Activated naive CD4-positive, alpha-beta T cell treated with anti-CD3 and anti-CD28 coated beads for 36 hours (primary cell): ENCODE results near the gene MGRN1. TPM values are rescaled to one million over a fixed set of nuclear protein-coding genes. Genes with fewer than 3 reads are reported as not detected.

Experiments
- CTCF ChIA-PET: fragments of 350-600 bp; sonication (Branson Sonifier 250); formaldehyde crosslinking; loops from one replicate; lab custom pipeline; 2021; ENCODE audit warnings: antibody characterized with exemption; lab: Charles Lee
- DNase-seq: peaks from one replicate; pipeline ENCODE4 v3.0.0-alpha.2; 2020
- H3K27ac Mint-ChIP-seq: one replicate; pipeline ENCODE4 v1.8.0; 2021; ENCODE audit warnings: mild to moderate bottlenecking, mixed read lengths
- H3K27me3 Mint-ChIP-seq: one replicate; pipeline ENCODE4 v1.8.0; 2021; ENCODE audit warnings: low read depth, mixed read lengths
- H3K36me3 Mint-ChIP-seq: one replicate; pipeline ENCODE4 v1.8.0; 2021; ENCODE audit warnings: low read depth, mixed read lengths
- H3K4me1 Mint-ChIP-seq: one replicate; pipeline ENCODE4 v1.8.0; 2021; ENCODE audit warnings: low read depth, mixed read lengths
- H3K4me3 Mint-ChIP-seq: one replicate; pipeline ENCODE4 v1.8.0; 2021; ENCODE audit warnings: mild to moderate bottlenecking, moderate library complexity, mixed read lengths
- H3K9me3 Mint-ChIP-seq: one replicate; pipeline ENCODE4 v1.8.0; 2021; ENCODE audit warnings: mixed read lengths
- intact Hi-C: fragments of 100-400 bp; cut with micrococcal nuclease; formaldehyde crosslinking; loops from one replicate; pipeline ENCODE4 v1.15.1; 2023
- total RNA-seq, 2 experiments: library from RNA; stranded (reverse); gene quantifications; one replicate each; pipeline ENCODE4 v1.2.3, GENCODE V29; 2021

MGRN1 gene
- total RNA-seq, 2 experiments from 2014 or later = 46.3 to 48.8 TPM

DNA sequence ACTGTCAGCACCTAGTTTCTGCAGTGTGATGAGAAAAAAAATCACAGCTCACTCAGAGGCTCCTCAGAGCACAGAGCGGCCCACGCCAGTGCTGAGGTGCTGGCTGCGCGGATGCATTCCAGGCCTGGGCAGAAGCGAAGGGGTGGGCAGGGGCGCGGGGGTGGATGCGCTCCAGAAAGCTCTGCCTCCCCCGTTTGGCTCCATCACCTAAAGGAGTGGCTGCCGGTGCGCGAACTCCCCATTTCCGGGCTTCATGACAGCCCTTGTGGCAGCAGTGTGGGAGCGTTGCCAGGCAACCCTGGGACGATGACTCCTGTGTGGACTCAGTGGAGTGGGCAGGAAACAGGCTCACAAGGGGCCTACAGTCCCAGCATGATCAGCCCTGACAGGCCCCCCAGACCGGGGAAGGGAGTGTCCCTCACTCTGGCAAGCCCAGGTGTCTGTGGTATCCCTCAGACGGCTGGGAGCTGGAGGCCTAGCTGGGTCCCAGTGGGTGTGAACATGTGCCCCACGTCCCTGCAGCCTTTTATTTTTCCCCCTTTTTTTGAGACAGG lies 35.9 kb downstream of the MGRN1 start:
- Mint-ChIP-seq H3K27me3 (no peaks in the 10 kb centered on the region), H3K4me1 (peaks cover 65% of the 10 kb centered on the region), H3K9me3 (no peaks in the 10 kb centered on the region), H3K27ac (peak overlapping the region; percentile 61), H3K4me3 (no peak overlapping the region), H3K36me3 (peaks cover 18% of the 10 kb centered on the region)
- peak; percentile 89 for DNase-seq
- intact Hi-C loops = loop anchor here (2.0 kb wide), 1 partner anchor 16 kb away; no protein-coding TSS in a partner anchor
- CTCF ChIA-PET = interaction anchor here (0.7 to 1.0 kb wide), 3 partner anchors 9 to 178 kb away, joined by 5 to 7 read pairs (median 6); no protein-coding TSS in a partner anchor

GRCh38 chr16:4661661-4662060 lies 37.0 kb downstream of the MGRN1 start:
- DNase-seq = no peak
- H3K27me3 Mint-ChIP-seq = no peaks in the 10 kb centered on the region
- H3K27ac Mint-ChIP-seq = no peak overlapping the region
- H3K36me3 Mint-ChIP-seq = peaks cover 17% of the 10 kb centered on the region
- CTCF ChIA-PET = no interaction called here
- intact Hi-C loops = loop anchor here (2.0 kb wide), 1 partner anchor 15 kb away; no protein-coding TSS in a partner anchor
- peaks cover 69% of the 10 kb centered on the region for H3K4me1 Mint-ChIP-seq
- H3K9me3 Mint-ChIP-seq = no peaks in the 10 kb centered on the region
- H3K4me3 Mint-ChIP-seq = no peak overlapping the region

- no peaks in the 10 kb centered on the region for H3K27me3 Mint-ChIP-seq
- H3K27ac Mint-ChIP-seq = peak overlapping the region; percentile 86
- no peaks in the 10 kb centered on the region for H3K9me3 Mint-ChIP-seq
- peaks cover 69% of the 10 kb centered on the region for H3K4me1 Mint-ChIP-seq
- intact Hi-C loops = no loop called here
- CTCF ChIA-PET = no interaction called here
- no peak overlapping the region for H3K4me3 Mint-ChIP-seq
- DNase-seq = no peak
- peaks cover 15% of the 10 kb centered on the region for H3K36me3 Mint-ChIP-seq
These were observed 38.8 kb downstream of the MGRN1 start for GRCh38 chr16:4663465-4663776.

- Mint-ChIP-seq H3K27ac (peak overlapping the region; percentile 86), H3K4me1 (peaks cover 65% of the 10 kb centered on the region), H3K36me3 (peaks cover 10% of the 10 kb centered on the region), H3K27me3 (no peaks in the 10 kb centered on the region), H3K9me3 (no peaks in the 10 kb centered on the region), H3K4me3 (peak overlapping the region; percentile 32)
- CTCF ChIA-PET = interaction anchor here (0.7 to 0.9 kb wide), 2 partner anchors 10 to 14 kb away, joined by 3 to 4 read pairs; no protein-coding TSS in a partner anchor
- intact Hi-C loops = loop anchor here (2.0 kb wide), 1 partner anchor 47 kb away; no protein-coding TSS in a partner anchor
- DNase-seq = peak; percentile 45
These were observed 39.3 kb downstream of the MGRN1 start for GRCh38 chr16:4663777-4664465.

GRCh38 chr16:4664538-4665418 lies 40.2 kb downstream of the MGRN1 start:
- CTCF ChIA-PET = interaction anchor here (0.6 to 1.1 kb wide), 4 partner anchors 11 to 568 kb away, joined by 3 to 4 read pairs (median 3); no protein-coding TSS in a partner anchor
- Mint-ChIP-seq H3K9me3 (no peaks in the 10 kb centered on the region), H3K4me3 (peak overlapping the region; percentile 43), H3K27ac (peak overlapping the region; percentile 86), H3K4me1 (peaks cover 58% of the 10 kb centered on the region), H3K27me3 (no peaks in the 10 kb centered on the region), H3K36me3 (peaks cover 10% of the 10 kb centered on the region)
- peak; percentile 73 for DNase-seq
- intact Hi-C loops = loop anchor here (1.0 to 2.0 kb wide), 3 partner anchors 12 to 48 kb away; partner anchors contain the start of gene MGRN1

- H3K4me1 Mint-ChIP-seq = peaks cover 39% of the 10 kb centered on the region
- DNase-seq = no peak
- no peak overlapping the region for H3K27ac Mint-ChIP-seq
- CTCF ChIA-PET = interaction anchor here (1.1 kb wide), 1 partner anchor 16 kb away, joined by 3 read pairs; no protein-coding TSS in a partner anchor
- no peaks in the 10 kb centered on the region for H3K9me3 Mint-ChIP-seq
- H3K4me3 Mint-ChIP-seq = no peak overlapping the region
- H3K36me3 Mint-ChIP-seq = peaks cover 10% of the 10 kb centered on the region
- no peaks in the 10 kb centered on the region for H3K27me3 Mint-ChIP-seq
- intact Hi-C loops = no loop called here
These were observed 42.0 kb downstream of the MGRN1 start for GRCh38 chr16:4666537-4667202.

DNA sequence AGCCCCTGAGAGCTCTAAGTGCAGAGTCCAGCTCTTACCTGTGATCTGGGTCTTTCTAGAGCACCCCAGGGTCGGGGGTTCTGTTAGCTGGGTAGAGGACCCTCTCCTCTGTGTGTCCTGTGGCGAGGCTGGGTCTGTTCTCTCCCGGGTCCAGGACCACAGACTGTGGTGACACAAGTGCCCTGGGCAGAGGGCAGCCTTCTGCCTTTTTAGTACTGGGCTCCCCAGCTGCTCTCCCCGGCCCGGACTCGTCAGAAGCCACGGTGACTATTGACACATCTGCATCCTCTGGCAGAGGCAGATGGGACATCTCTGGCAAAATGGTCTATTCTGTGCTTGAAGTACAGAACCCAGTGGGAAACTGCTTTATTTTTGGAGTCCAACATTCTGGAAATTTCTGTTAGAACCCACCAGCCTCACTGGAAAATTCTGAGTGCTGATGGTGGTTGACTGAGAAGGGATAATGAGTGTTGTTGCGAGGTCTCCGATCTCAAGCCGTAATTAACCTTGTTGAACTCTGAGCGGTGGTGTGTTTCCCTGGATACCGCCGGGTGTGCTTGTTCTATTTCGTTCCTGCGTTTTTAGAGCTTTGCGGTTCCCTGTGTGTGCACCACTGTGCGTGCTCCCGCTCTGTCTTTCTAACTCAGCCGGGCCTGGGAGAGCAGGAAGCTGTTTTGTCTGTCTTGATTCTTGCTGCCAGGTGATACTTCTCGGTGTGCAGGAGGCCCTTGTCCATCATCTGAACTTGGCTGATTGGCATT lies 42.8 kb downstream of the MGRN1 start:
- no peak for DNase-seq
- CTCF ChIA-PET = no interaction called here

GRCh38 chr16:4668313-4668960 lies 43.8 kb downstream of the MGRN1 start:
- Mint-ChIP-seq H3K9me3 (no peaks in the 10 kb centered on the region), H3K4me3 (no peak overlapping the region), H3K36me3 (peaks cover 10% of the 10 kb centered on the region), H3K27me3 (no peaks in the 10 kb centered on the region), H3K4me1 (peaks cover 24% of the 10 kb centered on the region), H3K27ac (no peak overlapping the region)
- DNase-seq = no peak
- intact Hi-C loops = no loop called here
- CTCF ChIA-PET = no interaction called here

More for the DNA sequence above, 42.8 kb downstream of the MGRN1 start:
- no peaks in the 10 kb centered on the region for H3K9me3 Mint-ChIP-seq
- H3K36me3 Mint-ChIP-seq = peaks cover 10% of the 10 kb centered on the region
- intact Hi-C loops = no loop called here
- no peak overlapping the region for H3K4me3 Mint-ChIP-seq
- H3K4me1 Mint-ChIP-seq = peaks cover 33% of the 10 kb centered on the region
- H3K27ac Mint-ChIP-seq = no peak overlapping the region
- H3K27me3 Mint-ChIP-seq = no peaks in the 10 kb centered on the region

DNA sequence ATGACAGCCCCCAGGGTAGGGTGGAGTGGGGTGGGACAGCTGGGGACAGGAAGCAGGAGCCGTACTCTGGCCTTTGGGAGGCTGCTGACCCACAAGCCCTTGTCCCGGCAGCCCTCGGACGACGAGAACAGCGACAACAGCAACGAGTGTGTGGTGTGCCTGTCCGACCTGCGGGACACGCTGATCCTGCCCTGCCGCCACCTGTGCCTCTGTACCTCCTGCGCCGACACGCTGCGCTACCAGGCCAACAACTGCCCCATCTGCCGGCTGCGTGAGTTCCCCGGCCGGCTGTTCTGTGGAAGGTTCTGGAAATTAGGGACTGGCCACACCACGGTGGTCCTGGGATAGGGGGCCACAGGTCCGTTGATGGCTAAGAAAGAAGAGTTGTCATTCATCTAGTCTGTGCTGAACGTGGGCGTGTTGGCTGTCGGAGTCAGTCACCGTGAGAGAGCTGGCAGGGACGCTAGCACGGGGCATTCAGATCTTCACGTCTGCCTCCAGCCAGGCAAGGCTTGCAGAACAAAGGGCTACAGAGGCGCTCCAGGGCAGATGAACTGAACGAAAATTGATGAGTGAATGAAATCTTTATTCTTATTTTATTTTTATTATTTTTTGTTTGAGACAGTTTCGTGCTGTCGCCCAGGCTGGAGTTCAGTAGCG lies 48.9 kb downstream of the MGRN1 start:
- Mint-ChIP-seq H3K36me3 (peaks cover 9% of the 10 kb centered on the region), H3K9me3 (no peaks in the 10 kb centered on the region), H3K4me3 (no peak overlapping the region), H3K4me1 (peaks cover 21% of the 10 kb centered on the region), H3K27ac (no peak overlapping the region), H3K27me3 (no peaks in the 10 kb centered on the region)
- no peak for DNase-seq
- CTCF ChIA-PET = no interaction called here
- intact Hi-C loops = no loop called here

DNA sequence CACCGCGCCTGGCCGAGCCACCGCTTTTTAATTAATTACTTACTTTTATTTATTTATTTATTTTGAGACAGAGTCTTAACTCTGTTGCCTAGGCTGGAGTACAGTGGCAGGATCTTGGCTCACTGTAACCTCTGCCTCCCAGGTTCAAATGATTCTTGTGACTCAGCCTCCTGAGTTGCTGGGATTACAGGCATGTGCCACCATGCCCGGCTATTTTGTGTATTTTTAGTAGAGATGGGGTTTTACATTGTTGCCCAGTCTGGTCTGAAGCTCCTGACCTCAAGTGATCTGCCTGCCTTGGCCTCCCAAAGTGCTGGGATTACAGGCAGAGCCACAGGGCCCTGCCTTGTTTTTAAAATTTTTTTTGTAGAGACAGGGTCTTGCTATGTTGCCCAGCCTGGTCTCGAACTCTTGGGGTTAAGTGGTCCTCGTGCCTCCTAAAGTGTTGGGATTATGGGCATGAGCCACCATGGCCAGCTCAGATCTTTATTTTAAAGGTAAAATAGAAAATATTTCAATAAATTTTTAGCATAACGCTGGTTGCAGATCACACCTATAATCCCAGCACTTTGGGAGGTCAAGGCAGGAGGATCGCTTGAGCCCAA lies 50.4 kb downstream of the MGRN1 start:
- peaks cover 7% of the 10 kb centered on the region for H3K36me3 Mint-ChIP-seq
- peak overlapping the region; percentile 96 for H3K27ac Mint-ChIP-seq
- H3K27me3 Mint-ChIP-seq = no peaks in the 10 kb centered on the region
- intact Hi-C loops = loop anchor here (5.0 kb wide), 1 partner anchor 168 kb away; no protein-coding TSS in a partner anchor
- H3K4me1 Mint-ChIP-seq = peaks cover 21% of the 10 kb centered on the region
- no peaks in the 10 kb centered on the region for H3K9me3 Mint-ChIP-seq
- peak overlapping the region; percentile 16 for H3K4me3 Mint-ChIP-seq
- CTCF ChIA-PET = no interaction called here
- no peak for DNase-seq
